GM23338 (cell line): ENCODE data around the gene VPS8.

Source experiments
- CREB1 ChIP-seq: fragments of 250-450 bp; sonication (Bioruptor Pico); IDR thresholded peaks from 2 replicates; pipeline ENCODE4 v1.5.0; 2020; ENCODE audit warnings: low read depth, mild to moderate bottlenecking, moderate library complexity
- EZH2 ChIP-seq: fragments of 200-600 bp; sonication (generic); IDR thresholded peaks from one replicate; pipeline ENCODE4 v1.8.0; 2017; ENCODE audit warnings: antibody characterized with exemption, mild to moderate bottlenecking, low read depth; ENCODE audit not compliant: unreplicated experiment
- EZH2phosphoT487 ChIP-seq: fragments of 200-600 bp; sonication (generic); IDR thresholded peaks from one replicate; pipeline ENCODE4 v1.8.1; 2018; ENCODE audit warnings: antibody characterized with exemption; ENCODE audit not compliant: unreplicated experiment
- JUNB ChIP-seq: IDR thresholded peaks from one replicate; pipeline ENCODE4 v1.6.1; 2016; ENCODE audit warnings: antibody characterized with exemption; ENCODE audit not compliant: unreplicated experiment
- POLR2AphosphoS5 ChIP-seq: IDR thresholded peaks from 2 replicates; pipeline ENCODE4 v1.6.1; 2016; ENCODE audit warnings: antibody characterized with exemption, low read depth
- STAT1 ChIP-seq: IDR thresholded peaks from one replicate; pipeline ENCODE4 v1.6.1; 2016; ENCODE audit warnings: antibody characterized with exemption; ENCODE audit not compliant: unreplicated experiment
- ZNF114 ChIP-seq: fragments of 250-450 bp; sonication (Bioruptor Pico); IDR thresholded peaks from 2 replicates; pipeline ENCODE4 v1.5.0; 2020; ENCODE audit warnings: mild to moderate bottlenecking, moderate library complexity
- ZNF331 ChIP-seq: fragments of 250-450 bp; sonication (Bioruptor Pico); IDR thresholded peaks from 2 replicates; pipeline ENCODE4 v1.5.0; 2020; ENCODE audit warnings: low read depth, mild to moderate bottlenecking, moderate library complexity
- TF ChIP-seq, protein P1 (sequence below), 2 experiments: fragments of 200-600 bp in 1 of 2; sonication (generic) in 1 of 2; conservative IDR thresholded peaks; 2 replicates each; pipeline versions ENCODE4 v1.5.1 to v1.6.1; 2016 to 2017; ENCODE audit warnings: antibody characterized with exemption in 2 of 2, low read depth in 2 of 2, mild to moderate bottlenecking in 2 of 2, moderate library complexity in 1 of 2
- TF ChIP-seq, protein P2 (sequence below): IDR thresholded peaks from one replicate; pipeline ENCODE4 v1.6.1; 2018; ENCODE audit warnings: antibody characterized with exemption; ENCODE audit not compliant: unreplicated experiment
- TF ChIP-seq, protein P3 (sequence below): fragments of 250-450 bp; sonication (Bioruptor Pico); IDR thresholded peaks from 2 replicates; pipeline ENCODE4 v1.5.0; 2020; ENCODE audit warnings: mild to moderate bottlenecking, moderate library complexity
- TF ChIP-seq, protein P4 (sequence below): IDR thresholded peaks from 2 replicates; pipeline ENCODE4 v1.6.1; 2016; ENCODE audit warnings: antibody characterized with exemption

DNA sequence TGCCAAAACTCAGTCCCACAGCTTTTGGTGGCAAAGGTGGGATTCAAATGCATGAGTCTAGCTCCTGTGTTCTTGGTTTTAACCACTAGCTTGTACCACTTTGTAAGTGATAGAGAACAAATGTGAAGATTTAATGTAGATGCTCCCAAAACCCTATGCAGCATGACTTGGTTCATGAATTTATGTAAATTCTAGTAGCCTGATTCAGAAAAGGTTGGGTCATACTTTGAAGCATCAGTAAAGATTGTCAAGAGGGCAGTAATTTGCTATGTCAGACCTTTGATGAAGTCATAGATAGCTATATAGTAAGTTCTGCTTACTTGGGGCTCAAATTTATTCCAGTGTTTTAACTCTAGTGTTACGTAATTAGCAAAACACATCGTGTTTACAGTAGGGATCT lies 75.6 kb downstream of the VPS8 start:
- TF ChIP-seq, protein P1, sequence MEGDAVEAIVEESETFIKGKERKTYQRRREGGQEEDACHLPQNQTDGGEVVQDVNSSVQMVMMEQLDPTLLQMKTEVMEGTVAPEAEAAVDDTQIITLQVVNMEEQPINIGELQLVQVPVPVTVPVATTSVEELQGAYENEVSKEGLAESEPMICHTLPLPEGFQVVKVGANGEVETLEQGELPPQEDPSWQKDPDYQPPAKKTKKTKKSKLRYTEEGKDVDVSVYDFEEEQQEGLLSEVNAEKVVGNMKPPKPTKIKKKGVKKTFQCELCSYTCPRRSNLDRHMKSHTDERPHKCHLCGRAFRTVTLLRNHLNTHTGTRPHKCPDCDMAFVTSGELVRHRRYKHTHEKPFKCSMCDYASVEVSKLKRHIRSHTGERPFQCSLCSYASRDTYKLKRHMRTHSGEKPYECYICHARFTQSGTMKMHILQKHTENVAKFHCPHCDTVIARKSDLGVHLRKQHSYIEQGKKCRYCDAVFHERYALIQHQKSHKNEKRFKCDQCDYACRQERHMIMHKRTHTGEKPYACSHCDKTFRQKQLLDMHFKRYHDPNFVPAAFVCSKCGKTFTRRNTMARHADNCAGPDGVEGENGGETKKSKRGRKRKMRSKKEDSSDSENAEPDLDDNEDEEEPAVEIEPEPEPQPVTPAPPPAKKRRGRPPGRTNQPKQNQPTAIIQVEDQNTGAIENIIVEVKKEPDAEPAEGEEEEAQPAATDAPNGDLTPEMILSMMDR (conservative IDR thresholded peaks at IDR 0.05; ENCODE audit: low read depth in 2 of 2), result no peak
- no peak for TF ChIP-seq CREB1 (CRISPR knock-in tag)
- no peak for TF ChIP-seq POLR2AphosphoS5
- TF ChIP-seq ZNF114 (CRISPR knock-in tag), result no peak
- no peak for TF ChIP-seq EZH2
- TF ChIP-seq, protein P2, sequence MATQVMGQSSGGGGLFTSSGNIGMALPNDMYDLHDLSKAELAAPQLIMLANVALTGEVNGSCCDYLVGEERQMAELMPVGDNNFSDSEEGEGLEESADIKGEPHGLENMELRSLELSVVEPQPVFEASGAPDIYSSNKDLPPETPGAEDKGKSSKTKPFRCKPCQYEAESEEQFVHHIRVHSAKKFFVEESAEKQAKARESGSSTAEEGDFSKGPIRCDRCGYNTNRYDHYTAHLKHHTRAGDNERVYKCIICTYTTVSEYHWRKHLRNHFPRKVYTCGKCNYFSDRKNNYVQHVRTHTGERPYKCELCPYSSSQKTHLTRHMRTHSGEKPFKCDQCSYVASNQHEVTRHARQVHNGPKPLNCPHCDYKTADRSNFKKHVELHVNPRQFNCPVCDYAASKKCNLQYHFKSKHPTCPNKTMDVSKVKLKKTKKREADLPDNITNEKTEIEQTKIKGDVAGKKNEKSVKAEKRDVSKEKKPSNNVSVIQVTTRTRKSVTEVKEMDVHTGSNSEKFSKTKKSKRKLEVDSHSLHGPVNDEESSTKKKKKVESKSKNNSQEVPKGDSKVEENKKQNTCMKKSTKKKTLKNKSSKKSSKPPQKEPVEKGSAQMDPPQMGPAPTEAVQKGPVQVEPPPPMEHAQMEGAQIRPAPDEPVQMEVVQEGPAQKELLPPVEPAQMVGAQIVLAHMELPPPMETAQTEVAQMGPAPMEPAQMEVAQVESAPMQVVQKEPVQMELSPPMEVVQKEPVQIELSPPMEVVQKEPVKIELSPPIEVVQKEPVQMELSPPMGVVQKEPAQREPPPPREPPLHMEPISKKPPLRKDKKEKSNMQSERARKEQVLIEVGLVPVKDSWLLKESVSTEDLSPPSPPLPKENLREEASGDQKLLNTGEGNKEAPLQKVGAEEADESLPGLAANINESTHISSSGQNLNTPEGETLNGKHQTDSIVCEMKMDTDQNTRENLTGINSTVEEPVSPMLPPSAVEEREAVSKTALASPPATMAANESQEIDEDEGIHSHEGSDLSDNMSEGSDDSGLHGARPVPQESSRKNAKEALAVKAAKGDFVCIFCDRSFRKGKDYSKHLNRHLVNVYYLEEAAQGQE, result no peak
- TF ChIP-seq EZH2phosphoT487, result no peak
- no peak for TF ChIP-seq JUNB
- TF ChIP-seq STAT1, result no peak
- TF ChIP-seq ZNF331 (CRISPR knock-in tag), result no peak
- TF ChIP-seq, protein P3, sequence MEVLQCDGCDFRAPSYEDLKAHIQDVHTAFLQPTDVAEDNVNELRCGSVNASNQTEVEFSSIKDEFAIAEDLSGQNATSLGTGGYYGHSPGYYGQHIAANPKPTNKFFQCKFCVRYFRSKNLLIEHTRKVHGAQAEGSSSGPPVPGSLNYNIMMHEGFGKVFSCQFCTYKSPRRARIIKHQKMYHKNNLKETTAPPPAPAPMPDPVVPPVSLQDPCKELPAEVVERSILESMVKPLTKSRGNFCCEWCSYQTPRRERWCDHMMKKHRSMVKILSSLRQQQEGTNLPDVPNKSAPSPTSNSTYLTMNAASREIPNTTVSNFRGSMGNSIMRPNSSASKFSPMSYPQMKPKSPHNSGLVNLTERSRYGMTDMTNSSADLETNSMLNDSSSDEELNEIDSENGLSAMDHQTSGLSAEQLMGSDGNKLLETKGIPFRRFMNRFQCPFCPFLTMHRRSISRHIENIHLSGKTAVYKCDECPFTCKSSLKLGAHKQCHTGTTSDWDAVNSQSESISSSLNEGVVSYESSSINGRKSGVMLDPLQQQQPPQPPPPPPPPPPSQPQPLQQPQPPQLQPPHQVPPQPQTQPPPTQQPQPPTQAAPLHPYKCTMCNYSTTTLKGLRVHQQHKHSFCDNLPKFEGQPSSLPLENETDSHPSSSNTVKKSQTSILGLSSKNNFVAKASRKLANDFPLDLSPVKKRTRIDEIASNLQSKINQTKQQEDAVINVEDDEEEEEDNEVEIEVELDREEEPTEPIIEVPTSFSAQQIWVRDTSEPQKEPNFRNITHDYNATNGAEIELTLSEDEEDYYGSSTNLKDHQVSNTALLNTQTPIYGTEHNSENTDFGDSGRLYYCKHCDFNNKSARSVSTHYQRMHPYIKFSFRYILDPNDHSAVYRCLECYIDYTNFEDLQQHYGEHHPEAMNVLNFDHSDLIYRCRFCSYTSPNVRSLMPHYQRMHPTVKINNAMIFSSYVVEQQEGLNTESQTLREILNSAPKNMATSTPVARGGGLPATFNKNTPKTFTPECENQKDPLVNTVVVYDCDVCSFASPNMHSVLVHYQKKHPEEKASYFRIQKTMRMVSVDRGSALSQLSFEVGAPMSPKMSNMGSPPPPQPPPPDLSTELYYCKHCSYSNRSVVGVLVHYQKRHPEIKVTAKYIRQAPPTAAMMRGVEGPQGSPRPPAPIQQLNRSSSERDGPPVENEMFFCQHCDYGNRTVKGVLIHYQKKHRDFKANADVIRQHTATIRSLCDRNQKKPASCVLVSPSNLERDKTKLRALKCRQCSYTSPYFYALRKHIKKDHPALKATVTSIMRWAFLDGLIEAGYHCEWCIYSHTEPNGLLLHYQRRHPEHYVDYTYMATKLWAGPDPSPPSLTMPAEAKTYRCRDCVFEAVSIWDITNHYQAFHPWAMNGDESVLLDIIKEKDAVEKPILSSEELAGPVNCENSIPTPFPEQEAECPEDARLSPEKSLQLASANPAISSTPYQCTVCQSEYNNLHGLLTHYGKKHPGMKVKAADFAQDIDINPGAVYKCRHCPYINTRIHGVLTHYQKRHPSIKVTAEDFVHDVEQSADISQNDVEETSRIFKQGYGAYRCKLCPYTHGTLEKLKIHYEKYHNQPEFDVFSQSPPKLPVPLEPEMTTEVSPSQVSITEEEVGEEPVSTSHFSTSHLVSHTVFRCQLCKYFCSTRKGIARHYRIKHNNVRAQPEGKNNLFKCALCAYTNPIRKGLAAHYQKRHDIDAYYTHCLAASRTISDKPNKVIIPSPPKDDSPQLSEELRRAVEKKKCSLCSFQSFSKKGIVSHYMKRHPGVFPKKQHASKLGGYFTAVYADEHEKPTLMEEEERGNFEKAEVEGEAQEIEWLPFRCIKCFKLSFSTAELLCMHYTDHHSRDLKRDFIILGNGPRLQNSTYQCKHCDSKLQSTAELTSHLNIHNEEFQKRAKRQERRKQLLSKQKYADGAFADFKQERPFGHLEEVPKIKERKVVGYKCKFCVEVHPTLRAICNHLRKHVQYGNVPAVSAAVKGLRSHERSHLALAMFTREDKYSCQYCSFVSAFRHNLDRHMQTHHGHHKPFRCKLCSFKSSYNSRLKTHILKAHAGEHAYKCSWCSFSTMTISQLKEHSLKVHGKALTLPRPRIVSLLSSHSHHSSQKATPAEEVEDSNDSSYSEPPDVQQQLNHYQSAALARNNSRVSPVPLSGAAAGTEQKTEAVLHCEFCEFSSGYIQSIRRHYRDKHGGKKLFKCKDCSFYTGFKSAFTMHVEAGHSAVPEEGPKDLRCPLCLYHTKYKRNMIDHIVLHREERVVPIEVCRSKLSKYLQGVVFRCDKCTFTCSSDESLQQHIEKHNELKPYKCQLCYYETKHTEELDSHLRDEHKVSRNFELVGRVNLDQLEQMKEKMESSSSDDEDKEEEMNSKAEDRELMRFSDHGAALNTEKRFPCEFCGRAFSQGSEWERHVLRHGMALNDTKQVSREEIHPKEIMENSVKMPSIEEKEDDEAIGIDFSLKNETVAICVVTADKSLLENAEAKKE (CRISPR knock-in tag), result no peak
- TF ChIP-seq, protein P4, sequence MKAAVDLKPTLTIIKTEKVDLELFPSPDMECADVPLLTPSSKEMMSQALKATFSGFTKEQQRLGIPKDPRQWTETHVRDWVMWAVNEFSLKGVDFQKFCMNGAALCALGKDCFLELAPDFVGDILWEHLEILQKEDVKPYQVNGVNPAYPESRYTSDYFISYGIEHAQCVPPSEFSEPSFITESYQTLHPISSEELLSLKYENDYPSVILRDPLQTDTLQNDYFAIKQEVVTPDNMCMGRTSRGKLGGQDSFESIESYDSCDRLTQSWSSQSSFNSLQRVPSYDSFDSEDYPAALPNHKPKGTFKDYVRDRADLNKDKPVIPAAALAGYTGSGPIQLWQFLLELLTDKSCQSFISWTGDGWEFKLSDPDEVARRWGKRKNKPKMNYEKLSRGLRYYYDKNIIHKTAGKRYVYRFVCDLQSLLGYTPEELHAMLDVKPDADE, result no peak
